HG03039 (cell line): Measurements from ENCODE around the gene TSEN2.
"Not testable (repeated sequence)": the region's sequence is repeated elsewhere in the genome, so short reads cannot be mapped to it uniquely, and the experiment has no call there.

ENCODE experiments used
- ATAC-seq: cut with Tn5 transposase; IDR thresholded peaks from one replicate; pipeline ENCODE4 v1.9.1; 2021; ENCODE audit warnings: mild to moderate bottlenecking, moderate library complexity; ENCODE audit not compliant: unreplicated experiment

Gene TSEN2

DNA sequence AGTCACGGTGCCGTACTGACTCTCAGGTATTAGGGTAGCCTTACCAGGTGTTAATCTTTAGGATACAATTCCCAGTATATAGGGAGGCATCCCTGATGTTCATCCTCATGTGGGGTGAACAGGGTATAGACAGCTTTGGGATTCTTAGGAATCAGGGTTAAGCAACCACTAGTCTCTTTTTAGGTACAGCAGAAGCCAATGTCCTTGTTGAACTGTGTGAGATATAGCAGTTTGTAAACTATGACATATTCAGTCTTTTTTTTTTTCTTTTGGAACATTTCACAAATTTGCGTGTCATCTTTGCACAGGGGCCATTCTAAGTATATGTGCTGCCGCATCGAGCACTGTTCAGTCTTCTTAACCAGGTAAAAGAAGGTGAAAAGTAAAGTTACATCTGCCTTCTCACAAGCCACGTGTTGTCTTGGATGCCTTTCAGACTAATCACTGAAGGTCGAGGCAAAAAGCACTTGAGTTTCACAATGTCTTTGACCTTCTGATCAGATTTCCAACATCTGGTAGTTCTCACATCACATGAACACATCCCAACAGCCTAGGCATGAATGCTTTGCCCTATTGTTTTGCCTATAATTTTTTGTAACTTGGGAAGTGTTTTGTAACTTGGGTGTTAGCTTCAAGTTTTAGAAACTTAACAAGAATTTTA, 17.2 kb downstream of the TSEN2 start:
- no peak for ATAC-seq

DNA sequence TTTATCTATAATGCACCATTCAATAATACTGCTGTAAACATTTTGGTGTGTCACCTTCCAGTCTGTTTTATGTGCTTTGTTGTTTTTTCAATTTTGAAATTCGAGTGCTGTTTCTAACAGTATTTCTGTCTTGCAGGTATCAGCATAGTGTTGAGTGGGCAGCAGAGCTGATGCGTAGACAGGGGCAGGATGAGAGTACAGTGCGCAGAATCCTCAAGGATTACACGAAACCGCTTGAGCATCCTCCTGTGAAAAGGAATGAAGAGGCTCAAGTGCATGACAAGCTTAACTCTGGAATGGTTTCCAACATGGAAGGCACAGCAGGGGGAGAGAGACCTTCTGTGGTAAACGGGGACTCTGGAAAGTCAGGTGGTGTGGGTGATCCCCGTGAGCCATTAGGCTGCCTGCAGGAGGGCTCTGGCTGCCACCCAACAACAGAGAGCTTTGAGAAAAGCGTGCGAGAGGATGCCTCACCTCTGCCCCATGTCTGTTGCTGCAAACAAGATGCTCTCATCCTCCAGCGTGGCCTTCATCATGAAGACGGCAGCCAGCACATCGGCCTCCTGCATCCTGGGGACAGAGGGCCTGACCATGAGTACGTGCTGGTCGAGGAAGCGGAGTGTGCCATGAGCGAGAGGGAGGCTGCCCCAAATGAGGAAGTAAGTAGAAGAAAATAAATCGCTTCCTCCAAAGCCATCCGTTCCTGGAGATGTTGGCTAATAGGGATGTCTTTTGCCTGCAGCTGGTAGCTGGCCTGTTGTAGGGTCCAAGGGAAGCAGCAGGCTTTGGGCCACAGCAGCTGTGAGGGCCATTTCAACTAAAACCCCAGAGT, 19.1 kb downstream of the TSEN2 start:
- no peak for ATAC-seq

DNA sequence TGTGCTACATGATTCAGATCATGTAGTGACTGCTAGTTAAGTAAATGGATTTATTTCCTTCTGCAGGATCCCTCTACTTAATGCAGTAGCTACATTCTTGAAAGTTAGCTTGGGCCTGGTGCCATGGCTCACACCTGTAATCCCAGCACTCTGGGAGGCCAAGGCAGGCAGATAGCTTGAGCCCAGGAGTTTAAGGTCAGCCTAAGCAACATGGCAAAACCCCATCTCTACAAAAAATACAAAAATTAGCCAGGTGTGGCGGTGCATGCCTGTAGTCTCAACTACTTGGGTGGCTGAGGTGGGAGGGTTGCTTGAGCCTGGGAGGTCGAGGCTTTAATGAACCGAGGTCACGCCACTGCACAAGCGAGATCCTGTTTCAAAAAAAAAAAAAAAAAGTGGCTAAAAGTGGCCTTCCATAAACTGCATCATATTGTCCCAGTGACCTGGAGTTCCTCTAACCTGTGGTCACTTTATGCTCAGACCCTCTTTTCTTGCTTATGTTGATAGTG, 22.0 kb downstream of the TSEN2 start:
- no peak for ATAC-seq

DNA sequence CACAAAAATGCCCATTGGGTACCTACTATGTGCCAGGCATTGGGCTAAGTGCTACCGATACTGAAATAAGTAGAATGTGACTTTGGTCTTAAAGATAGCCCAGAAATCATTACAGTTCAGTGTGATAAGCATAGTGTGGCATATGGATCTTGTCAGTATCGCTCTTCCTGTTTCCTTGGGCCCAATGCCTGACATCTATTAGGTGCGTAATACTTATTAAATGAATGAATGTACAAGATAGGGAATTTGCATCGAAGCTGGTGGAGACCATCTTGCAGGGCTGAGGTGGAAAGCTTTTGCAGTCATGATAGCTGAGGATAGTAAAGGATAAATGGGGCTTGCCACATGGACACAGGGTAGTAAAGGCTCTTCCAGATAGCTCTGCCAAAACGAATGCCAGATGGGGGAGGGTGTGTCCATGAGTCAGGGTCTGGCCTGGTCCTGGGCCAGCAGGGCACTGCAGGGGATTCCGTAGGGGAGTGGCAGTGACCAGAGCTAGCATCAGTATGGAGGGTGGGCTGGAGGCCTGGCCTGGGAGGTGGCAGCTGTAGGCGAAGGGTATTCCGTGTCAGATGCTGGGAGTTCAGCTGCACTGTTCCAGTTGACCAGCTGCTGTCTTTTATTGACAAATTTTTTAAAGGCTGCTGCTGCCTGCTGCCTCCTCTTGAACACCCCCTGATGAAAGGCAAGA, 23.5 kb downstream of the TSEN2 start:
- ATAC-seq = no peak

DNA sequence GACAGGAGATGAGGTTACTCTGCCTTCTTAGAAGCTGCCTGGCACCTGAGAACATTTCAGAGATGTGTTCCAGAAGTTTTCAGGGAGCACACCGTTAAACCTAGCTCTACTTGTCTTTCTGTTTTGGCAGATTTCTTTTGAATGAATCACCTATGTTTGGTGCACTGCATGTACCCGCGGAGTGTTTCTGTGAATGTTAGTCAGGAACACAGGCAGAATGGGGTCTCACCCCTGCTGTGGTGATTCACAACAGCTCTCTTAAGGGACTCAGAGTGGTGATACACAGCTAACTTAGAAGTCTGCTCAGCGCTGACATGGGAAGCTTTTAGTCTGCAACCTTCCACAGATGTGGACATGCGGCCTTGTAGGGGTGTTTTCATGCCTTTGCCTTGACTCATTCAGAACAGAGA, 24.0 kb downstream of the TSEN2 start:
- ATAC-seq = no peak

DNA sequence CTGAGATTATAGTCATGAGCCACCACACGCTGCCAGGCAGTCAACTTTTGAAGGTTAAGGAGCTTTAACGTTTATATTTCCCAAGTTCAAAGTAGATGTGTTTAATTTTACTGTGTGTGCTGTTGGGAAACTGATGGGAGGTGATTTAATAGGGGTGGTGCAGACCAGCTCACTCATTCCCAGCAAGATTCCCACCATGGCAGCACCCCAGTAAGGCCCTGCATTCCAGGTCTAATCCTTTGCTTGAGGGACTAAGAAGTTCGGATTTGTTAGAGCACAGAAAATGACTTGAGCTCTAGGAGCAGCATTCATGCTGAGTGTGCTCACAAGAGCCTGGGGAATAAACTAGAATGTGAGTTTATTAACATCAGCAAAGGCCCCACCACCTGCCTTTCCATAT, 25.2 kb downstream of the TSEN2 start:
- no peak for ATAC-seq

DNA sequence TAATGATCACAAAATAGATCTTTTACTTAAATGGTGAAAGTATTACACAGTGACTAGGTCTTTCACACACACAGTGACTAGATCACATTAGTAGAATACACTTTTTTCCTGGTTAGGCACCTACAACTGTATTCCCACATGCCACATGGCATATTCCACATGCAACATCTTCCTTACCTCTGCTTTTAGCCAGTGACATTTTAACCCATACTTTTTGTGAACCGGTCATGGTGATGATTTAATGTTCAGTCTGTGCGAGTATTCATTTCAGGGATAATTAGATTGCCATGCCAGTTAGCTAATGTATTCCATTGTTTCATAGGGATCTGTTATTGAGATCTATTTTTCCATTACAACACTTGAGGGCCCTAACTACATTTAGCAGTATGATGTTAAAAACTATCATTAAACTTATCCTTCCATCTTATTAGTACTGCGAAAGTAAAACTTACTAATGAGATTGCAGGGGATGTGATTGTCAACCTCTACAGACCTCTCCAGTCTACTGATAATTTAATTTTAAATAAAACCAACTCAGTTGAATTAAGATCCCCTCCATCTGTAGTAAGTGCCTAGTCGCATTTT, 28.3 kb downstream of the TSEN2 start:
- ATAC-seq = no peak

DNA sequence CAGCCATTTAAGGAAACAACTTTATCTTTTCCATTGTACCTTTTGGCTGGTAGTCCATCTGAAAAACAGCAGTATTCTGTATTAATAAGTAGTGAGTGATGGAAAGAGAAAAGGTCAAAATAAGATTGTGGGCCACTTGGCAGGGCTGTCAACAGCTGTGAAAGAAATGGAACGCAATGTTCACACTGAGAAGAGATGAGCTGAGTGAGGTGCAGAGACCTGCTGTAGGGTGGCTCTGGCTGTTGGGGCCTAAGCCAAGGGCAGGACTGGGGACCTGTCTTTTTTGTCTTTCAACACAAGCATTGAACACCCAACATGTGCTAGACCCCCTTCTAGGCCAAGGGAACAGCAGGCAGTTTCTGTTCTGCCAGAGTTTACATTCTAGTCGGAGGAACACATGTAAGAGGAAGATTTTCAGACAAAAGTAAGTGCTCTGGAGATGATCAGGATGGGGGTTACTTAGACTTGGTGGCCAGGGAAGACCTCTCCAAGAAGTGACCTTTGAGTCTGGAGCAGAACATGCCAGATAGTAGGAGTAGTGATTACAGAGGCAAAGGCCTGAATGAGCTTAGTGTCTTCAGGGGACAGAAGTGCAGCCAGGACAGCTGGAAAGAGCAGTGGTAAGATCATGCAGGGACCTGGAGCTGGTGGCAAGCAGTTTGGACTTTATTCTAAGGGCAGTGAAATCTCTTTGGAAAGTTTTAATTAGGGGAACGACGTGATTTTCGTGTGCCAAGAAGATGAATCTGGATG, 29.6 kb downstream of the TSEN2 start:
- ATAC-seq = no peak

DNA sequence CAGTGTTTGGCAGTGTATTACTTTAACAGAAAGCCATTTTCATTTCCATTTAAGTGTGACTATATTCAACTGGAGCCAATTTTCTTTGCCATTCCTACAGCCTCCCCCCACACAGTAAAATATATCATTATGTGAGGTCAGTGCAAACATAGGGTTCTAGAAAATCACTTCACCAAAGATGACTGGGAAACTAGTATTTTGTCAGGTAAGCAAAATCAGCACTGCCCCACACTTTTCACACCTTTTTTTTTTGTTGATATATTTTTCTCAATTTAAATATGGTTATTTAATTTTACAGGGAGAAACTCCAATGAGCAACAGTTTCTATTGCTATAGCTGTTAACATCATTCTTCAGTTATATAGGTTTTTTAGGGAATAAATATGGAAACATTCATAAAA, 31.4 kb downstream of the TSEN2 start:
- ATAC-seq = no peak

DNA sequence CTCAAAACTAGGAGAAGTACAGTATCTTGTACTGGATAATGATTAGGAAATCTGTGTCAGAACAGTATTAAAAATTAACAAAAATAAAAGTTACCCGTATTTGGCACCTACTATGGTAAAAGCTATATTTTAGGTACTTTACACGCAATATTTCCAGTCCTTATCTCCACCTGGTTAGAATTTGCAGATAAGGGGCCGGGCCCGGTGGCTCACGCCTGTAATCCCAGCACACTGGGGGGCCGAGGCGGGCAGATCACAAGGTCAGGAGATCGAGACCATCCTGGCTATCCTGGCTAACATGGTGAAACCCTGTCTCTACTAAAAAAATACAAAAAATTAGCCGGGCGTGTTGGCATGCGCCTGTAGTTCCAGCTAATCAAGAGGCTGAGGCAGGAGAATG, 32.6 kb downstream of the TSEN2 start:
- ATAC-seq = no peak

DNA sequence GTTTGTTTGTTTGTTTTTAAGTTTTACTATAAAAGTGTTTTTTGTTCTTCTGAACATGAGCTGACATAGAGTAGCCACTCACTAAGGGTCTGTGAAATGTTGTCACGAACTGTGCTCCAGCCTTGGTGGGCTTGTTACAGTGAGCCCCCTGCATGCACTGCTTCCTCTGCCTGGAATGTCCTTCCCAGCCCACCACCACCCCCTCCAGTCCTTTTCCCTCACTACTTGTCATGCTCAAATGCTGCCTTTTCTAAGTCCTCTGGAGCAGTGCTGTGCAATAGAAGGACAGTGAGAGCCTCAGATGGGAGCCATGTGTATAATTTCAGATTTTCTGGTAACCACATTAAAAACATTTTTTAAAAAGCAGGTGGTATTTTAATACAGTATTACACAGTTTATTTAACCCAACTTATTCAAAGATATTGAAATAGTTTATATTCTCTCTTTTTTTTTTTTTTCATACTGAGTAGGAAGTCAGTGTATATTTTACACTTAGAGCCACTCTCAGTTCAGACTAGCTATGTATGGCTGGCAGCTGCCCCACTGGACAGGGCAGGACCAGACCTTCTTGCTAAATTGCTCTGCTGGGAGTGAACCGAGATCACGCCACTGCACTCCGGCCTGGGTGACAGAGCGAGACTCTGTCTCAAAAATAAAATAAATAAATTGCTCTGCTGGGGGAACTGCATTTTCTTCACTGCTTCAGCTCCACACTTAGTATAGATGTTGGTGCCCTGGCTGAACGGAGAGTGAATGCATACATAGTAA, 34.2 kb downstream of the TSEN2 start:
- ATAC-seq = no peak

DNA sequence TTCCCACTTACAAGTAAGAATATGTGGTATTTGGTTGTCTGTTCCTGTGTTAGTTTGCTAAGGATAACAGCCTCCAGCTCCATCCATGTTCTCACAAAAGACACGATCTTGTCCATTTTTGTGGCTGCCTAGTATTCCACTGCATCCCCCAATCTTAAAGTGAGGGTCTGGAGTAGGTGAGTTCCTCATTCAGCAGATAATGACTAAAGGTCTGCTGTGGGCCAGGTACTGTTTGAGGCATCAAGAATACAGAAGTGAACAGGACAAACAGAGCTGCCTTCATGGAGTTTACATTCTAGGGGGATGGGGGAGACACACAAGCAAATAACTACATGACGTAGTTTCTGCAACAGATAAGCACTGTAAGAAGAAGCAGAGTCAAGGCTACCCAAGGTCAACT, 36.7 kb downstream of the TSEN2 start:
- no peak for ATAC-seq

DNA sequence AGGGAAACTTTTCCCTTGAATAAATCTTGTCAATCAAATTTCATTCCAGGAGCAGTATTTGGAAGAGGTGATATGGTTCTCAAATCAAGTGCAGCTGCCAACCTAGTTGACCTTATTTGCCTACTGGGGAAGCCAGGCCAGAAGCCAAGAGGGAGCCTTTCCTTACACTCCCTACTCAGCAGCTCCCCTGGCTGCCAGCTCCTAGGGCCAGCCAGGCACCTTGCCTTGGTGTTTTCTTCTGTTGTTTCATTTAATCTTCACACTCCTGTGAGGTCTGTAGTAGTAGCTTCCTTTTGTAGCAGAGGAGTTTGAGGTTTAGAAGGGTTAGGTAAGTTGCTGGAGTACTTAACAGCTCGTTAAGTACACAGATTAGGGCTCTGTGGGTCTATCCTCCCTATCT, 38.4 kb downstream of the TSEN2 start:
- ATAC-seq = no peak

DNA sequence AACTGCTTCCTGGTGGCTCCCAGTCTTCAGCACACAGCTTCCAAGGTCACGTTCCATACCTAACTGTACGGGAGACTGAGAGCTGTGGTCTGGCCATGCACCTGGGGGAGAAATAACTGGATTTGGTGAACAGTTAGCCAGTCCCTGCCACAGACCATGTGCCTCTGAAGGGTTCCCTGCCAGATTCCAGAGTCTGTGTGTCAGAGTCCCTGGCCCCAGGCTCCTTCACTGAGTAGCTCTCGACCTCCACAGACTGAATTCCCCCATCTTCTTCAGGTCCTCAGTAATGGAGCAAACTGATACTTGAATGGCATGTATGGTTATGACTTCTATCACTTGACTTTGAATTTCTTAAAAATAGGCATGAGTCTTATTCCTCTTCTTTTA, 43.5 kb downstream of the TSEN2 start:
- no peak for ATAC-seq

DNA sequence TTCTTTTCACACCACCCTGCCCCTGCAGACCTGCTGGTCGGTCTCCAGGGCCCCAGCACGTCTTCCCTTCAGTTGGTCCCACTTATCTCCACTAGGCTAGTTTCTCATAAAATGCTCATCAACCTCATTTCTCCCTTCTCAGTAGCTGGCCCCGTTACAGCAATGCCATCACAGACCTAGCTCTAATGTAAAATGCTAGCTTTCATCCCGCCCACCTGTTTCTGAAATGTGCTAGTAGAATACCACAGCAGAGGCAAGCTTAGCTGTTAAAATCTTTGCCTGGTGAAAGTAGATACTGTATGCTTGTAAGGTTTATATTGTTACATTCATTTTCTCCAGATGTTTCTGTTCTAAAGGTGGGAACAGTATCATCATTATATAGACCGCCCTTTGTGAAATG, 47.9 kb downstream of the TSEN2 start:
- ATAC-seq = no peak

DNA sequence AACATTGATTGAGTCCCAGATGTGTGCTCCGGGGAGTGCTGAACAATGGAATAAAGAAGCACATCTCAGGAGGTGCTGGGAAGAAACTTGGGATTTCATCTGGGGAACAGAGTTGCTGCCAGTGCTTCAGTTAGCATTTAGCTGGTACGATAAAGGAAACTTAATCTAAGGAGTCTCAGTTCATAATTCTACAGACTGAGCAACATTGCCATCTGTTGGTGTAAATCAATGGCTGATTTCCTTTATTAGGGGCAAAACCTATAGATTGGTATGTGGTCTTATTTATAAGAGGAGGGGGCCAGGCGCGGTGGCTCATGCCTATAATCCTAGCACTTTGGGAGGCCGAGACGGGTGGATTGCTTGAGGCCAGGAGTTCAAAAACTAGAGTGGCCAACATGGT, 52.1 kb downstream of the TSEN2 start:
- no peak for ATAC-seq

DNA sequence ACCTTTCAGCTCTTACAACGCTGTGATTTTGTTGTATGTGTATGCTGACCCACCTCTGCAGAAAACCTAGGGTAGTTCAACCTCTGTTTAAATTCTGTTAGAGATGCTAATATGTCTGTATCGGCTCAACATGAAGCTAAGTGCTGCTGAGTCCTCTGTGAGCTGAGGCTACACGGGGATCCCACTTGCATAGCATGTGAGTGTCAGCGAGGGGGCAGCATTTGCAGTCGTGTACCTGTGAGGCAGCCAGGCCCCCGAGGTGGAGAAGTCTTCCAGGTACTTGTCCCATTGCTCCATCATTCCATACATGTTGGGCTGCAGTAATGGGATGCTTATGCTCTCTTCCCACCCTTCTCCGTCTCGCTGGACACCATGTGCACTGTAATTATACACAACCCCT, 57.3 kb downstream of the TSEN2 start:
- no peak for ATAC-seq

DNA sequence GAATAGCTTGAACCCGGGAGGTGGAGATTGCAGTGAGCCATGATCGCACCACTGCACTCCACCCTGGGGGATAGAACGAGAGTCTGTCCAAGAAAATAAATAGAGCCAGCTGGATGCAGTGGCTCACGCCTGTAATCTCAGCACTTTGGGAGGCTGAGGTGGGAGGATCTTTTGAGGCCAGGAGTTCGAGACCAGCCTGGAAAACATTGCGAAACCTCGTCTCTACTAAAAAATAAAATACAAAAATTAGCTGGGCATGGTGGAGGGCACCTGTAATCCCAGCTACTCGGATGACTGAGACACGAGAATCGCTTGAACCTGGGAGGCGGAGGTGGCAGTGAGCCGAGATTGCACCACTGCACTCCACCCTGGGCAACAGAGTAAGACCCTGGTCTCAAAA, 59.2 kb downstream of the TSEN2 start:
- not testable (repeated sequence) for ATAC-seq

DNA sequence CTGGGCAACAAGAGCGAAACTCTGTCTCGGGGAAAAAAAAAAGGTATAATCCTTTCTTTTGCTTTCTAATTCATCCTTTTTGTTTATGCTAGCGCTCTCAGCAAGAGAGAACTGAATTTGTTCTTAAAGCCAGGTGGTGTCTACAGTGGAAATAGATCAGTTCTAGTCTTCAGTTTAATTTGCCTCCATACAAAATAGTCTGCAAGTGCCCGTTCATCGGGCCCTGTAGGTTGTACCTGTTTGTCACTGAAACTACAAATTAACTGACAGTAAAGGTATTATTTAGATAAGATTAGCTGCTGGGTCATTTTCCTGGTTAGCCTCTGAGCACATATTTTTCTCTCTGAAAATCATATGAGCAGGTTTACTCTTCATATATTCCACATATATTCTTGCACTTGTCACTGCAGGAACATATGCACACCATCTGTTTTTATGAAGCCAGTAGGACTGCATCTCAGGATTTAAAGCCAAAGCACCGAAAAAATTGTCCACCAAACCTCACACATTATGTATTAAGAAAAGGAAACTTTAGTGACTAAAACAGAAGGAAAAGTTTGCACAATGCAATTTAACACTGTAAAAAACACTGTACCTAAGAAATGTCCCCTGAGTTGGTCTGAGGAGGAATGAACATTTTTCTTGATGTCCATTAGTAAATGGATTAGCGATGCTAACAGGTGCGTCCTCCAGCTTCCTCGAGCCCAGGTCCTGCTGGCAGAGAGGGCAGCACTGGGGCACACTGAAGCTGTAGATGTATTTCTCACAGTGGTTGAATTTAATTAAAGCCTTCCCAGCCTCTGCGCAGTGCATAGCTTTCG, 60.6 kb downstream of the TSEN2 start:
- no peak for ATAC-seq
